Epidermal melanocyte (primary cell): Measurements from ENCODE around the gene NLRC5.
"Not testable (repeated sequence)": the region's sequence is repeated elsewhere in the genome, so short reads cannot be mapped to it uniquely, and the experiment has no call there.

ENCODE experiments used
- DNase-seq: peaks from one replicate; pipeline ENCODE4 v3.0.0; 2011; ENCODE audit warnings: low spot score; ENCODE audit not compliant: insufficient read length

Gene NLRC5

DNA sequence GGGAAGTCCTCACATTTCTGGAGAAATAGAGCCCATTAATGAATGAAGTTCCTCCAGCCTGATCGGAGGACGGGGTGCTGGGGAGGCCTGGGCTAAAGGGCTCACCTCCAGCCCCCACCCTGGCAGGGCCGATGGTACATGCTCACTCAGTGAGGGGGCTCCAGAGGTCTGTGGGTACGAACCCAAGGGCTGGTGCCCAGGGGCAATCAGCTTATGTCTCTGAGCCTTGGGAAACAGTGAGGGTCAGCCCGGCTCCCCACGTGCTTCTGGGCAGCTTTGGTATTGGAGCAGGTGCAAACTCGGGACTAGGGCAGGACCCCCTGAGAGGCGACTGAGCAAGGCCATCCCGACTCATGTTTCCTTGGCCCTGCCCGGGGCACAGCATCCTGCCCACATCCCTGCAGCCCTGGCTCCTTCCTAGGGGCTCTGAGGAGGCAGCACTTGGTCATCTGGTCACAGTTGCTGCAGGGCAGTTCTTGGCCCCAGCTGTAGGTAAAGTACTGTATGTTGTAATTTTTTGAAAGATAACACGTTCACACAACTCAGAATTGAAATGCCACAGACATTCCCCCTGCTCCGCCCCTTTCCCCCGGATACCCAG lies 28.6 kb upstream of the NLRC5 start:
- no peak for DNase-seq

DNA sequence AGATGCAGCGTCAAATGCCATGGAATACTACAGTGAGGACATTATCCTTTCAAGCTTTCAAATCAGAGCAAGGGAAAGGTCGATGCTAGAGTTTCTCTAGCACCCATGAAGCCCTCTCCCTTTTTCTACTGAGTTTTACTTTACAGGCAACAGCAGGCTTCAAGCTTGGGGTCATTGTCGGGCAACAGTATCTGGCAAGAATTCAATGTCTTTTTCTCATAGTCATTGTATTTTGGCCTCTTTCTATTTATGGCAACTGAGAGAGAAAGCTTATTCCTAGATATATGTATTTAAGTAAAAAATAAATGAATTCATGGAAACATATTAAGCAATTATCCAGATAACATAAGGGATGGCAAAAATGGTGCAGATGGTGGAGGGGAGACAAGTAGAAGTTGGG lies 28.0 kb upstream of the NLRC5 start:
- no peak for DNase-seq

- DNase-seq: no peak
Observed at GRCh38 chr16:56961851-56962281, 27.5 kb upstream of the NLRC5 start, which contains the start of gene CETP. TSS of gene CETP (plus strand) at chr16:56961950. CDS start at chr16:56961980, 30 bp downstream.

DNA sequence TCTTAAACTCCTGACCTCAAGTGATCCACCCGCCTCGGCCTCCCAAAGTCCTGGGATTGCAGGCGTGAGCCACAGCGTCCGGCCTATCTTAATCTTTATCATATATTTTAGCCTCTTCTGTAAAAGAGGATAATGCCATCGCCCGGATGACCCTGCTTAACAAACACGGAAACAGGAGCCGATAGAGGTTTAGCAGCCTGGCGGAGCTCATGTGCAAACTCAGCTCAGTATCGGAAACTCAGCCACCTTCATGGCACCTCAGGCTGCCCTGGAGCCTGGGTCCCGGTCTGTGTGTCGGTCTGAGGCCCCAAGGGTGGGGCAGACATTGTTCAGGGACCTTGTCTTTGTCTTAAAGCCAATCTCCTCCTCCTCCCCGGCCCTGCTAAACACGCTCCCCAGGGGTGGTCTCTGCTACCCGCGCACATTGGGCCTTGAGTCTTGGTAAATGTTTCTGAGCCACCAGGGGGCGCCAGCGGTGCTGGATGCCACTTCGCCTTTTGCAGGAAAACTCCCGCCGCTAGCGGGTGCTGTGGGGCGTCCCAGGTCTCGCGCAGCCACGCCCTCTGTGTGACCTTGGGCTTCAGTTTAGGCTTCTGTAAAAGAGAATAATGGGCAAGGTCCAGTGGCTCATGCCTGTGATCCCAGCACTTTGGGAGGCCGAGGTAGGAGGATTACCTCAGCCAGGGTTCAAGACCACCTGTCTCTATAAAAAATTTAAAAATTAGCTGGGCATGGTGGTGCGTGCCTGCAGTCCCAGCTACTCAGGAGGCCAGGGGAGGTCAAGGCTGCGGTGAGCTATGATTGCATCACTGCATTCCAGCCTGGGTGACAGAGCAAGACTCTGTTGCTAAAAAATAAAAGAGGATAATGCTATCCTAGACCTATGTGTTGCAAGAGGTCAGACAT lies 24.9 kb upstream of the NLRC5 start:
- DNase-seq: peak; percentile 53

DNA sequence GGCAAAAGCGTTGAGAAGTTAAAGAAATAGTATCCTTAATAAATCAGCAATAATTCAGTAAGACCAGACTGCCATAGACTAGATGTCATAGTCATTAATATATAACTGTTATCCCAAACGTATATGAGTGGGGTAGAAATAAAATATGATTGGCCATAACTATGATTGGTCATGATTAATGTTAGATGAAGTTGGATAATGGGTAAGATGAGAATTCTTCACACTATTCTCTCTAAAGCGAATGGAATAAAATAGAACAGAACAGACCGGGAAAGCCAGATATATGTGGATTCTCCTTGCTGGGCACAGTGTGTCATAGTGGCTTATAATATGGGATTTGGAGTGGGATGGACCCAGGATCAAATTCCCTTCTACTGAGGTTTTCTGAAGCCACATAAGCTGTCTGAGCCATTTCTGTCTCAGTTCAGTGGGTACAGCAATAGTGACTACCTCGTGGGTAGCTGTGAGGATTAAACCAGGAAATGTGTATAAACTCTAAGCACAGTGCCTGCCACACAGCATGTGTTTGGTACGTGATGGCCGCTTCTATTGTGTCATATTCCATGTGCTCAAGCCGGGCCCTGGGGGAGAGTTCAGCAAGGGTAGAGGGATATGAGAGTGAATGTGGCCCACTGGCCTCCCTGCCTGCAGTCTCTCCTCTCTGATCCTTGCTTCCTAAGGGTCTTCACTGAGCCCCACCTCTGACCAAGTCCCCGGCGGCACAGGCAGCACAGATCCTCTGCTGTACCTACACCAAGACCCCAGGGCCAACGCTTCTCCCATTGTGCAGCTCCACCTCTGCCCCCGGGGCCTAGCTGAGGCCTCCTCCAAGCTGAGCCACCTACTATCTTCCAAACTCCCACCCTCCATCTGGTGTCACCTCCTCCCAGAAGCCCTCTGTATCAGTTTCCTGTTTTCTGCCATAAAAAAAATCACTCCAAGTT lies 23.9 kb upstream of the NLRC5 start:
- no peak for DNase-seq

DNA sequence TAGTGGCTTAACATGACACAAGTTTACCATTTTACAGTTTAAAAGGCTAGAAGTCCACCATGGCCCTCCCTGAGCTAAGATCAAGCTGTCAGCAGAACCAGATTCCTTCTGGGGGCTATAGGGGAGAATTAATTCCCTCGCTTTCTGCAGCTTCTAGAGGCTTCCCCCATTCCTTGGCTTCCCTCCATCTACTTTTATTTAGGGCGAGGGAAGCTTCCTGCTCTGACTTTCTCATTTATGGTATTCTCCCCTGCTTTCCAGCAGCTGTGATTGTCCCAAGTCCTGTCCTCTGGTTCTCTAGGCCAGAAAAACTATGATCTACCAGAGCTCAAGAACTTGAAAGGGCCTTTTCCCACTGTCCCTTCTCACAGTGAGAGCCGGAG lies 23.3 kb upstream of the NLRC5 start:
- no peak for DNase-seq

- no peak for DNase-seq
Observed at GRCh38 chr16:56967733-56968132, 21.6 kb upstream of the NLRC5 start.

DNA sequence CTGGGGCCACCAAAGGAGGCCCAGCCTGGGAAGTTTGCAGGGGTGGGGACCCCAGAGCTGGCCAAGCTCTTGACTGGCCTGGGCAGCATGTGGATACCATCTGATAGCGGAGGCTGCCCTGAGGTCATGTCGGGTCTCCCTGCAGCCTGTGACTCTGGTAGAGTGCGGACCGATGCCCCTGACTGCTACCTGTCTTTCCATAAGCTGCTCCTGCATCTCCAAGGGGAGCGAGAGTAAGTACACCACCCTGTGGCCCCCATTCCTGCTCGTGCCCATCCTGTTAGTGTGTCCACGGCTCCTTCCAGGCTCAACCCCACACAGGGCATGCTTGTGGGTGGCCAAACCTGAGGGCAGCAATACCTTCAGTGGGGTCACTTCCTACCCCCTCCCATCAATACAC lies 19.6 kb upstream of the NLRC5 start:
- DNase-seq: no peak

DNA sequence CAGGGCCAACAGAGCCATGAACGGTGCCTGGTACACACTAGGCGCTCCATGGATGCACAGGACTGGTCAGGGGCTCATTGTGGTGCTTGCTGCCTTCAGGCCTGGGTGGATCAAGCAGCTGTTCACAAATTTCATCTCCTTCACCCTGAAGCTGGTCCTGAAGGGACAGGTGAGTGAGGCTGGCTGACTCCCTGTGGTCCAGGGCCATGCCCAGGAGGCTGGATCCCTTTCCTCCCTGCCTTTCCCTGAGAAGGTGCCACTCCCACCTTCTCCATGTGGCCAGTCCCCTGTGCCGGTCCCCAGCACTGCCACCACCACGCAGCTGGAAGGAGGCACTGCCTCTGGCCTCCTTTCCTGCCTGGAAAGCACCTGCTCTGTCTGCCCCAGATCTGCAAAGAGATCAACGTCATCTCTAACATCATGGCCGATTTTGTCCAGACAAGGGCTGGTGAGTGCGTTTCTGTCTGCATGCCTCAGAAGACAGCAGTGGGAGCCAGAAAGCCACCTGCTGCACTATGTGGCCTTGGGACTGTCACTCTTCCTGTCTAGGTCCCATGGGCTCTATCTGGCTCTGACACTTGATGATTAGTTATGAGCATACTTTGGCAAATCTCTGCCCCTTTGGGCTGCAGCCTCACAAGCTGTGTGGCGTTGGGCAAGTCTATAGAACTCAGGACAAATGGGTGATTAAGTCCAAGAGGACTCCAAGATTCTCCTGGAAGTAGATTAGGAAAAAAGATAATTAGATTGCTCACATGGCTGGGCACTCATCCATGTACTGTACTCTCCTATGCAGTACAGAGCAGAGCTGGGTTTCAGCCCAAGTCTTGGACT lies 18.2 kb upstream of the NLRC5 start:
- no peak for DNase-seq

GRCh38 chr16:56971768-56972043 lies 17.7 kb upstream of the NLRC5 start:
- DNase-seq: no peak

DNA sequence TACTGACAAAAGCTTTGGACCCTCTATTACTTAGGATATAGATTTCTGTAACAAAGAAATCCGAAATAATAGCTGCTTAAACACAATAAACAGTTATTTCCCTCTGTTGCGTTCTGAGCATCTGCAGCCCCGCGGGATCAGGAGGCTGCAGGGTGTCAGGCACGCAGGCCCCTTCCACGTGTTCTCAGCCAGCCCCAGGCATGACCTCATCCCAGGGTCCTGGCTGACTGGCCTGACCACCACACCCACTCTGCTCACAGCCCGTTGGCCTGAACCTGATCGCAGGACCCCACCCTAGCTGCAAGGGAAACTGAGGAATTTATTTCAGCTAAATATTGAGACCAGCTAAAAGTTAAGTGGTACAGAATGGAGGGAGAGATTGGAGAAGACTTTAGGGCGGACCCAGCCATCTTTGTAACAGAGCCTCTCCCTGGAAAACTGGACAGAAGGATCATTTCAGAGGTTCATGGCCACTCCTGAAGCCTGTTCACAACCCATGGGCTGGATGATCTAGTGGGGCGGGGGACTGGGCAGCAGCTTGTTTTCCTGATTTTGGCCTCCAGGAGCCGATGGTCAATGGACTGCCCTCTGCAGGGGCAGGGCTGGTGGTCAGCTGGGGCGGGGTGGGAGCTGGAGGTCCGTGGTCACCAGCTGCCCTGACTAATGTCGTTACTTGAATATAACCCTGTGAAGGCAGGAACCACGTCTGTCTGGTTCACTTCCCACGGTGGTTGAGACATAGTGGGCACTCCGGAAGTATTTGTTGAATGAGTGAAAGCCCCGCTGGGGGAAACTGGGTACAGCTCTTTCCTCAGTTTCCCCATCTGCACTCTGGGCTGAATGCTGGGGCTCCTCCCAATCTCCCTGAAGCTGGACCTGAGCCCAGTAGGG lies 16.7 kb upstream of the NLRC5 start:
- no peak for DNase-seq

- DNase-seq: no peak
Observed at GRCh38 chr16:56973294-56973689, 16.1 kb upstream of the NLRC5 start.

GRCh38 chr16:56973899-56974298 lies 15.5 kb upstream of the NLRC5 start:
- DNase-seq: not testable (repeated sequence)

DNA sequence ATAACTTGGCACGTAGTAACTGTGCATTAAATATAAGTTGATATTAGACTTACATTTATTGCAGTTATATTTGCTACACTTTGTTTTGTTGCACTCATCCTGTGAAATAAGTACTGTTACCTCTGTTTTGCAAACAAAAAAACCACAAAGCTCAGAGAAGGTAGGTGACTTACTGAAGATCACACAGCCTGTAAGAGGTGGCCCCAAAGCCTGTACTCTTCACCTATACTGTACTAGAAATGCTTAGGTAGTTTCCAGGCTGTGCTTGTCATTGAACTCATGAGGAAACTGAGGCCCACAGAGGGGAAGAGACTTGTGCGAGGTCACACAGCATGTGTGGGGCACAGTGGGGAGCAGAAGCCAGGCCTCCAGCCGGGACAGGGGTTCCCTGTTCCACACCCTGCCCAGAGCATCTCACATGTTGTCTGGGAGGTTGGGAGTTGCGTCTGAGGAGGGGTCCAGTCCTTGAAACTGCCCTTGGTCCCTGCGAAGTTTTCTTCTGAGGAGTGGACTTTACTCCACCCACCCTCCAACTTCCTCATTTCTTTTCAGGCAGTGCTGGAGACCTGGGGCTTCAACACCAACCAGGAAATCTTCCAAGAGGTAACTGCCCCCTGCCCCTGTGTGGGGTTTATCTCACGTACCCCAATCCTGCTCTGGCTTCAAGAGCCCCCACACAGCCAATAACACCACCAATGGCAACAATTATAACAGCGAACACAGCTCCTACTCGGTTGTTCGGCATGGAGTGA lies 14.6 kb upstream of the NLRC5 start:
- DNase-seq: no peak

DNA sequence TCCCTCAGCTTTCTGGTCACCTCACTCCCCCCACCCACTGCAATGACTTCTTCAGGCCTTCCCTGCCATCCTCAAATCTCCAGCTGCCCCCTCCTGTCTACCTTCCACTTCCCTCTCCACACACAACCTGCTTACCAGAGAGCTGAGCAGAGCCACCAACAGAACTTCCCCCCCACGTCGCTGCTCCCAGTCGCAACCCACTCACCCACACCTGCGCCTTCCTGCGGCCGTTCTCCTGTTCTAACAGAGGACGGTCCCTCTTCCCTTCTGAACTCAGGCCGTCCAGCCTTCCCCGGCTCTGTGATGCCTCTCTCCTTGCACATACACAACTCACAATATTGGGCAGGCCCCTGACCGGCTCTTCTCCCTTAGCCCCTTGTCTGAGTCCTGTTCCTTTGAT lies 13.6 kb upstream of the NLRC5 start:
- no peak for DNase-seq

GRCh38 chr16:56977216-56977615 lies 12.1 kb upstream of the NLRC5 start:
- DNase-seq: no peak

DNA sequence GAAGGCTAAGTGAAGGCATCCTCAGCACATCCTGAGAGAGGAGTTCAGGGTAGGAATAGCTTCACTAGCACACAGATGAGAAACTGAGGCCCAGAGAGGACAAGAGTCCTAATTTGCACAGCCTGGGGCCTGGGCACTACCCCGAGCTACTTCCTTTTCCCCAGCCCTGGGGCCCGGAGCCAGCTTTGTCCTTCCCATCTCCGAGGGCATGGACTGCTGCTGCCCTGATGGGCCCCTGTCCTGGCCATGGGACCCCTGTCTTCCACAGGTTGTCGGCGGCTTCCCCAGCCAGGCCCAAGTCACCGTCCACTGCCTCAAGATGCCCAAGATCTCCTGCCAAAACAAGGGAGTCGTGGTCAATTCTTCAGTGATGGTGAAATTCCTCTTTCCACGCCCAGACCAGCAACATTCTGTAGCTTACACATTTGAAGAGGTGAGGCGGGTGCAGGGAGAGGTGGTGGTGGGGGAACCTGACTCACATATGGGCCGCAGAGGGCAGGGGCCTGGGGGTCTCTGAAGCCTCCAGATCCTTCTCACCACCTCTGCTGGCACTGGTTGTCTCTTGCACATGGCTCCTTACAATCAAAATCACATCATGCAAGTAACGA lies 11.4 kb upstream of the NLRC5 start:
- DNase-seq: no peak

- no peak for DNase-seq
Observed at GRCh38 chr16:56980201-56980535, 9.2 kb upstream of the NLRC5 start.
